ENCODE results near the gene VSNL1.

Gene VSNL1

GRCh38 chr2:17643031-17643615 lies 102.6 kb downstream of the VSNL1 start:
- no peak for DNase-seq (ENCODE audit: low read depth in 2 of 3, low spot score in 2 of 3)

DNA sequence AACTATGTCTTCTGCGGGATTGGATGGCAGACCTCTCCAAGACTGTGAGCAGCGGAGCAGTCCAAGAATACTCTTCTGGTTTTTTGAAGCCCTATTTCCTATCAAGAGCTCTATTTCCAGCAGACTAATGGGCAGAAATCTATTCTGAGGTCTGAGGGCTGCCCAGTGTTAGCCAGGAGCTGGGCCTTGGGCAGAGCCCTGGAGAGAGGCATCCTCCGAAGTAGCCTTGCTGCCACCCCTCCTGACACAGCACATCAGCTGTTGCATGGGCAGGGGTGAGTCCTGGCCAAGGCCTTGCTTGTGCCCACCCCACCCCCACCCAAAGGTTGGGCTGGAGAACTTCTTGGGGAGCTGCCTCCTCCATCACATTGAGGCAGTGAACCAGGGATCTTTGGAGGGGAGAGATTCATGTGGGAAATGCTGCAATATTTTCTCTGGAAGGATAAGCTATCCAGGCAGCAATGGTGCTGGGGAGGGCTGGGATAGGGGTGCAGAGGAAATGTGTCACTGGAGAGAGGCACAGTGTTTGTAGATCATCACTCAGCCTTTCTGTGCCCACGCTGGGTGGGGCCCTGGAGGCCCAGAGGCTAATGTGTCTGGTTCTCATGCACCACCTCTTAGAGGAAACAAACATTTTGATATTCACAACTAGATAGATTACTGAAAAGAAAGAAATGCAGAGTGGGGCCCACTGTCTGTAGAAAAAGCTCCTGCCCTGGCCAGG lies 104.7 kb downstream of the VSNL1 start:
- DNase-seq (ENCODE audit: low read depth in 2 of 3, low spot score in 2 of 3) = no peak

- DNase-seq (ENCODE audit: low read depth in 2 of 3, low spot score in 2 of 3) = no peak
Observed at GRCh38 chr2:17646081-17646554, 105.6 kb downstream of the VSNL1 start.

- DNase-seq (ENCODE audit: low read depth in 2 of 3, low spot score in 2 of 3) = no peak
Observed at GRCh38 chr2:17646838-17647701, 106.6 kb downstream of the VSNL1 start.

DNA sequence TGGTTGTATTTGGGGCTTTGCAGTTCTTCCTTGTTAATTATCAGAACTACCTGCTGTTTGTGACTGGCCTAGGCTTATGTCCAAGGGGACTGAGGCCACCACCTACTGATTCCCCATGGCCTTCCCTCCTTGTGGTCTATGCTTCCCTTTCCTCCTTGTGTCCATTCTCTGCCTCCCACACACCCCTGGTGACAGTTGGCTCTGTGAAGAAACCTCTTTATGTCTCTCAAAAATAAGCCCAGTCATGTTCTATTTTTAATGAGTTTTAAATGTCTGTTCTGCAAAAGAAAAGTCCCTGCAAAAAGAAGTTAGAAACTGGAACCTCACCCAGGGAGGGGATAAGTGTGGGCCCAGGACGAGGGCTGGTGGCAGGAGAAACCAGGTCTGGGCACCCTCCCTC lies 108.1 kb downstream of the VSNL1 start:
- no peak for DNase-seq (ENCODE audit: low read depth in 2 of 3, low spot score in 2 of 3)

DNA sequence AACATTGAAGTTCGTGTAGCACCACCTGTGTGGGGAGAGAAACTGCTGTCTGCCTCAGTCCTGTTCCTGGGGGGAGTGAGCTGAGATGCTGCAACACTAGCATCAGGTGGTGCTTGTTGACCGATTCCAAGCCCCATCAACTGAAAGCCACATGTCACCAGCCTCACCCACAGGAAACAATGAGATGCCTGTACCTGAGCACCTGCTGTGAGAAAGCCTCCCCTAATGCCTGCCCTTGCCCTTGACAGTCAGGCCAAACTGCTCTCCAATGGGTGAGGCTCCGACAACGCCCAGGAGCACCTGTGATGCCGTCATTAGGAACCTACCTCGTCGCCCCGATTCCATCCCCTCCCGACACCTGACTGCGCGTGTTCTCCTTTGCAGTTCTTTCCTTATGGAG lies 108.5 kb downstream of the VSNL1 start:
- no peak for DNase-seq (ENCODE audit: low read depth in 2 of 3, low spot score in 2 of 3)

DNA sequence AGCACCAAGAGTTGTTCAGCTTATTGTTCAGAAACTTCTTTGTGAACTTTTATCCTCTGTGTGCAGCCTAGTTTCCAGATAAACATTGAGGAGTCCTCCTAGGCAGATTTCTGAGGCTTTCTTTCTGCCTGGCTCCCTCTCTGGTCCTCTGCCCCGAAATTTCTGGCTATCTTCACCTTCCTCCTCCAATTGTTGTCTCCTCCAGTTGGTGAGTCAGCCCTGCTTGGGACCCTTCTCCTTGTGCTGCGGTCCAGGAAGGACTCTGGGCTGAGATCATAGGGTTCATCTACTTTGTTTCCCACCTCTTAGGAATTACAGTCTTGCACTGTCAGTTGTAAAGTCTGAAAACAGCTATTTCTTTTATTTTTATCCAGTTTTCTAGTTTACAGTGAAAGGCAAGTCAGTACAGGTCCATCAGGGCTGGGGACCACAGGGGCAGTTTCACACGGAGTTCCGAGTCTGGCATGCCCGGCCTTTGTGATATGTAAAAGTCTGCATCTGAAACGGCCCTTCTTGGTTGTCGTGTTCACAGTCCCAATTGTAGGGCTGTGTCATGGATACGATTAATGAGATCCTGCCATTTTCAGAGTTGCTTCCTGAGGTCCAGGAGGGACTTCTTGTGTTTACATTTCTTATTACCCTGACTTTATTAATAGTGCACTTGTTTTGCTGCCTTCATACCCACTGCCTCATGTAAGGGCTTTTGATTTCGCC lies 112.3 kb downstream of the VSNL1 start:
- no peak for DNase-seq (ENCODE audit: low read depth in 2 of 3, low spot score in 2 of 3)

DNA sequence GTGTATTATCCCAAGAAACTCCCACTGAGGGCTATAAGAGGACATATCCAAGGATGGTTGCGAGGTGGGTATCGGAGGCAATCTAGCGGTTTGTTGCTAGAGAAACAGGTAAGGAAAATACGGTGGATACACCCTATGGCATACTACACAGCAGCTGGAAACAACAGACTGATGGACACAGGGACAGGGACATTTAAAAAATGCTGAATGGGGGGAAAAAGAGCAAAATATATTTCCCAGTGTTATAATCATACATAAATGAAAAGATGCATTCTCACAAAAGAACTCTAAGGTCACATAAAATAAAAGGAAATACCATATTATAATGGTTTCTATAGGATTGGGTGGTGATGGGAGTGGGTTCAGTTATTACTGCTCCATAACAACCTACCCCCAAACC lies 117.3 kb downstream of the VSNL1 start:
- no peak for DNase-seq (ENCODE audit: low read depth in 2 of 3, low spot score in 2 of 3)

DNA sequence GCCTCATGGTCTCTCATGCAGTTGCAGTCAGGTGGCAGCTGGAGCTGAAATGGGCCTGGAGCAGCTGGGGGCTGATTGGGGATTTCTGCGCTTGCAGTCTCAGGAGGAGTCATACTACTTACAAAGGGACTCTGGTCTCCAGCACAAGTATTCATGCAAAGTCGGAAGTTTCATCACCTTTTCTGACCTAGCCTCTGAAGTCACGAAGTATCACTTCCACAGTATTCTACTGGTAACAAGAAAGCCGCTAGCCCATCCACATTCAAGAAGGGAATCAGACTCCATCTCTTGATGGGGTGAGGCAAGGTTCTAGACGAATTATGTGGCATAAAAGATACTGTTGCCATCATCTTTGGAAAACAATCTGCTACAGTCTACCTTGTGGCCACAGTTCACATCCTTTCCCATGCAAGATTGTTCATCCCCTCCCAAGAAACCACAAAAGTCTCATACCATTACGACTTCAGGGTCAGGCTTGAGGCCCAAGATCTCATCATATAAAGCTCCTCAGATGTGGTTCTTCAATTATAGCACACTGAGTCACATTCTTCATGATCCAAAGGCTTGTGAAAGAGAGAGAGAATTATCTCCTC lies 117.9 kb downstream of the VSNL1 start:
- no peak for DNase-seq (ENCODE audit: low read depth in 2 of 3, low spot score in 2 of 3)

DNA sequence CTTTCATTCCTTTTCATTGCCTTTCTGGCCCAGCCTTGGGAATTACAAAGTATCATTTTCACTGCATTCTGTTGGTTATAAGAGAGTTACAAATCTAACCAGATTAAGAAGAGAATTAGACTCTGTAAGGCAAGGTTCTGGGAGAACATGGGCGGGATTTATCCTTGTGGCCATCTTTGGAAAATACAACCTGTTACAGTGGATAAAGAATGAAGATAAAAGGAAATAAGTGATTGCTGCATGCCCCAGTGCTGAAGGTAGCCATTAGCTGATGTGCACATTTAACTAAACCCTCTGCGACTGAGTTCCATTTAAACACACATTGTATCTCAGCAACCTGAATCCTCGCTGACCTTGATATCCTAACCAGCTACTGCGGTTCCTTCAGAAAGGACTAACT lies 119.7 kb downstream of the VSNL1 start:
- no peak for DNase-seq (ENCODE audit: low read depth in 2 of 3, low spot score in 2 of 3)

DNA sequence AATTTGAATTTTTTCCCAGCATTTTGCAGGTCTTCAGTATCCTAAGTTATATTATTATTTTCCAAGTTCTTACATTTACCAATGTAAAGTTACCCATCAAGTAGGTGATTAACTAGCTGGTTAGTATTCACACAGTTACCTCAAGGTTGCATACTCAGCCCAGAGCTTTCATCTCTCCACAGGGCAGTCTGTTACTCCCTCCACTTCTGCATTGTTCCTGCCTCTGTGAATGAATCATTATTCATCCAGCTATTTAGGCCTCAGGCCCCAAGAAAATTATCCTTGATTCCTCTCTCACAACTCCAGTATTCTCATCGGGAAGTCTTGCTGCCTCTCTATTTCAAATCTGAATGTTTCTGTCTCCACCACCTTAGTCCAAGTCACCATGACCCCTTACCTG lies 121.0 kb downstream of the VSNL1 start:
- no peak for DNase-seq (ENCODE audit: low read depth in 2 of 3, low spot score in 2 of 3)

DNA sequence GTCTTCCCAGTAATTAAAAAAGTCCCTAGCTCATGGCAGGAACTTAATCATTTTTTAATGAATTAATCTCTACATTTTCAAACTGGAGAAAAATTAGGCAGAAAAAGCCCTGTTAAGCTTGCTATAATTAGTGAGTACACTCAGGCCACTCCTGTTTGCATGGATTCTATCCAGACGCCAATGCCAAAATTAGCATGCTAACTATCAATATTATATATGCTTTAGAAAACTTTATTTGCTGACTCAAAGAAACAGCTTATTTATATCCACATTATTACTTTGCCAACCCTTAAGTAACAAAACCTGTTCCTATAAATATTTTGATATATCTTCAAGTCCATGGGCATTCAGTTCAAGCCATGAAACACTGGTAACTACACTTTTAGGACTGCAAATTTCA lies 122.2 kb downstream of the VSNL1 start:
- no peak for DNase-seq (ENCODE audit: low read depth in 2 of 3, low spot score in 2 of 3)

GRCh38 chr2:17664534-17664933 lies 124.0 kb downstream of the VSNL1 start:
- no peak for DNase-seq (ENCODE audit: low read depth in 2 of 3, low spot score in 2 of 3)

GRCh38 chr2:17667898-17668297 lies 127.4 kb downstream of the VSNL1 start:
- DNase-seq (ENCODE audit: low read depth in 2 of 3, low spot score in 2 of 3) = no peak

GRCh38 chr2:17672583-17673317 lies 132.3 kb downstream of the VSNL1 start:
- no peak for DNase-seq (ENCODE audit: low read depth in 2 of 3, low spot score in 2 of 3)

- no peak for DNase-seq (ENCODE audit: low read depth in 2 of 3, low spot score in 2 of 3)
Observed at GRCh38 chr2:17674817-17675216, 134.3 kb downstream of the VSNL1 start.

DNA sequence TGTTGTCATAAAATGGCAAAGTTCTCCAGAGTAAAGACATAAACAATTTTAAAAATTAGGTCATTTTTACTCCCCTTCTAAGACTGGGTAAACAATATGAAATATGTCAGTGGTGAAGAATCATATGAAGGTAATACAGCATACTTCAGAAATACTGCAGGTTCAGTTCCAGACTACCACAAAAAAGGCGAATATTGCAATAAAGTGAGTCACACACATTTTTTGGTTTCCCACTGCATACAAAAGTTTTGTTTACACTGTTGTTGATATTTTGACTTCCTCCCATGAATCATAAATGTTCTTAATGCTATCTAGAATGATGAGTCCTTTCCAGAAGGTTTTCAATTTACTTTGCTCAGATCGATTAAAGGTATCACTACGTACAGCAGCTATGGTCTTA lies 139.6 kb downstream of the VSNL1 start:
- DNase-seq (ENCODE audit: low read depth in 2 of 3, low spot score in 2 of 3) = no peak

- no peak for DNase-seq (ENCODE audit: low read depth in 2 of 3, low spot score in 2 of 3)
Observed at GRCh38 chr2:17682098-17682857, 141.8 kb downstream of the VSNL1 start.

GRCh38 chr2:17683981-17684380 lies 143.5 kb downstream of the VSNL1 start:
- DNase-seq (ENCODE audit: low read depth in 2 of 3, low spot score in 2 of 3) = no peak

- no peak for DNase-seq (ENCODE audit: low read depth in 2 of 3, low spot score in 2 of 3)
Observed at GRCh38 chr2:17688600-17688999, 148.1 kb downstream of the VSNL1 start.
